ENCODE data around the gene NUDT4. TPM values are rescaled to one million over a fixed set of nuclear protein-coding genes. Genes with fewer than 3 reads are reported as not detected.

Gene NUDT4
- total RNA-seq = 10 to 100 TPM; 37.8 to 41.0 TPM

DNA sequence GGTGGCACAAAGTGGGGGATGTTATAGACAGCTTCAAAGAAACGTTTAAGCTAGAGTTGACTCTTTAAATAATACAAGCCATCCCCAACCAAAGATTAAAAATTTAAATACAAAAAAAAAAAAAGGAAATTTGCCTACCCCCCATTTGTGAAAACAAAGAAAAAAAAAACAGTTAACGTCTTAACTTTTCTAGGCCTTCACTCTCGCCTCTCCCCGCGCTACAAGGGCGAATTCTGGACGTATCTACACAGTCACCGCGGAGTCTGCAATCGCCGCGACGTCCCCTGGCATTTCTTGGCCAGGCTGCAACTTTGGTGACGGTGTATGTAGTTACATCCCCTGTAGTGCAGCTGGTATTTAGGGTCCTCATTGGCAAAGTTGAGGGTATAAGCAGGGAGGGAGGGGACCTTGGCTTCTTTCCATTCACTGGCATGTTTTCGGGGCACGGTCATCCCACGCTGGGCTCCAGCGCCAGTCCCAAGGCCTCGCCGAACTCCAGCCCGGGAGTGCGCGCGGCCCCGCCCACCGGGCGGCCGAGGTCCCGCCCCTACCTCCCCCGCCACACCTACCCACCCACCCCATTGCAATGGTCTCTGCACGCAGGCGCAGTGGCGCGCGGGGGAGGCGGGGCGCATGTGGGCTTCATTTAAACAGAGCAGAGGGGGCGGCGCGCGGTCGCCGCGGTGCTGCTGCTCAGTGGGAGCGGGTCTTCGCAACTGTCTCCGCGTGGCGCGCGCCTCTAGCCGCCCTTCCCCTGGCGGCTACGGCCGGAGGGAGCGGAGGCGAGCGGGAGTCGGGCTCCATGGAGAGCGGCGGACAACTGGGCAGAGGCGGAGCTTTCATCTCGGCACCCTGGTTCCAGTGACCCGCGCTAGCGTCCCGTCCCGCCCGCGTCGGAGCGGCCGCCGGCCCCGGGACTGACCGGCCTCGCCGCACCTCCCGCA is at the start of gene NUDT4:
Gene NUDT4 (plus strand): TSS at position 674 of the 944 bp plus-strand sequence. CDS start 398 bp downstream, outside the sequence.
- Mint-ChIP-seq H3K27ac (peak within 1 kb of the TSS; percentile 100), H3K27me3 (no peaks in the 10 kb centered on the region), H3K4me3 (peak within 1 kb of the TSS; percentile 100), H3K36me3 (ENCODE audit: low read depth) (peaks cover 8% of the 10 kb centered on the region), H3K9me3 (no peaks in the 10 kb centered on the region), H3K4me1 (peaks cover 38% of the 10 kb centered on the region)
- DNase-seq = peak; percentile 97
- POLR2A ChIA-PET = interaction anchor here (0.6 to 0.7 kb wide), 2 partner anchors 20 to 359 kb away, joined by 3 to 4 read pairs; no protein-coding TSS in a partner anchor
- CTCF ChIA-PET = interaction anchor here (1.0 to 1.6 kb wide), 3 partner anchors 11 to 123 kb away, joined by 3 to 4 read pairs (median 4); no protein-coding TSS in a partner anchor

DNA sequence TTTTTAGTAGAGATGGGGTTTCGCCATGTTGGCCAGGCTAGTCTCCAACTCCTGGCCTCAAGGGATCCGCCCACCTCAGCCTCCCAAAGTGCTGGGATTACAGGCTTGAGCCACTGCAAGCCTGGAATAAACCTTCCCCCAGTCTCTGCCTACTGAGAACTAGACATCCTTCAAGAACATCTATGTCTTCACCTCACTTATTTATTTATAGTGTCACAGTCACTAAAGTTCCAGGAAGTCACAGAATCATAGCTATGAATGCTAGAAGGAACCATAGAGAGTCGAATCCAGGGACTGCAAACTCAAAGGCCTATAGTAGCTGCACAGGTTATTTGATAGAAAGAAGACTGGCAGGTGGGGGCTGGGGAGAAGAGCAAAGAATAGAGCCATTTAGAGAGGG is 44.7 kb upstream of the NUDT4 start:
- Mint-ChIP-seq H3K27me3 (no peaks in the 10 kb centered on the region), H3K4me3 (no peak overlapping the region), H3K27ac (no peak overlapping the region), H3K4me1 (no peaks in the 10 kb centered on the region), H3K9me3 (no peaks in the 10 kb centered on the region), H3K36me3 (ENCODE audit: low read depth) (no peaks in the 10 kb centered on the region)
- DNase-seq = no peak
- ChIA-PET CTCF (interaction anchor here (0.7 to 1.5 kb wide), 2 partner anchors 20 to 110 kb away, joined by 3 read pairs; no protein-coding TSS in a partner anchor), POLR2A (interaction anchor here (0.6 kb wide), 1 partner anchor 94 kb away, joined by 3 read pairs; no protein-coding TSS in a partner anchor)

DNA sequence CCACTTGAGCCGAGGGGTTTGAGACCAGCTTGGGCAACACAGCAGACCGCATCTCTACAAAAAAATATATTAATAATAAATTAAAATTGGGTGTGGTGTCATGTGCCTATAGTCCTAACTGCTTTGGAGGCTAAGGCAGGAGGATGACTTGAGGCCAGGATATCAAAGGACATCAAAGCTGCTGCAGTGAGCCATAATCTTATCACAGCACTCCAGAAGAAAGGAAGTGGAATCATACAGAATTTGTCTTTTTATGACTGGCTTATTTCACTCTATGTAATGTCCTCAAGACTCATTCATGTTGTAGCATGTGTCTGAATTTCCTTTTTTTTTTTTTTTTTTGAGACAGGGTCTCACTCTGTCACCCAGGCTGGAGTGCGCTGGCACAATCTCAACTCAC is 43.9 kb upstream of the NUDT4 start:
- no peaks in the 10 kb centered on the region for H3K27me3 Mint-ChIP-seq
- H3K9me3 Mint-ChIP-seq = no peaks in the 10 kb centered on the region
- ChIA-PET CTCF (no interaction called here), POLR2A (no interaction called here)
- no peaks in the 10 kb centered on the region for H3K36me3 Mint-ChIP-seq (ENCODE audit: low read depth)
- H3K4me1 Mint-ChIP-seq = no peaks in the 10 kb centered on the region
- H3K27ac Mint-ChIP-seq = no peak overlapping the region
- no peak for DNase-seq
- no peak overlapping the region for H3K4me3 Mint-ChIP-seq

GRCh38 chr12:93335603-93336162 is 42.0 kb upstream of the NUDT4 start:
- Mint-ChIP-seq H3K36me3 (ENCODE audit: low read depth) (no peaks in the 10 kb centered on the region), H3K4me3 (no peak overlapping the region), H3K27ac (no peak overlapping the region), H3K27me3 (no peaks in the 10 kb centered on the region), H3K4me1 (no peaks in the 10 kb centered on the region), H3K9me3 (no peaks in the 10 kb centered on the region)
- DNase-seq = no peak
- CTCF ChIA-PET = no interaction called here
- POLR2A ChIA-PET = no interaction called here

DNA sequence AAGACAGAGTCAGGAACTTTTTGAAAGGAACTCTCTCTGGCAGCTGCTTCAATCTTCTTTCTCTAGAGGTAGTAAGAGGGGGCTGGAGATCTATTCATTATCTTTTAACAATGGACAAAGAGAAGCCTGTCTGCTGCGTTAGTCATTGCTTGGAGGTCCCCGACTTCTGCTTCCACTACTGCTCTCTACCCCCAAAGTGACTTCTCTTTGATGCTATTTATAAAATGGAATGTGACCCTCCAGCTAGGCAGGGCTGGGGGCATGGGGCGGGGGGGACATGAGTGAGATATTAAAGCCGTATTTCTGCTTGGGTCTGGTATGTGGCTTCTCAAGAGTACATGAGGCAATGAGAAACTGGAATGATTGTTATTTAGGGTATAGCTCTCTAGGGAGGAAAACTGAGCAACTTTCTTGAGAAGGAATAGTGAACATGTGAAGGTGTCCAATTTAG is 41.4 kb upstream of the NUDT4 start:
- Mint-ChIP-seq H3K4me3 (no peak overlapping the region), H3K4me1 (no peaks in the 10 kb centered on the region), H3K9me3 (no peaks in the 10 kb centered on the region), H3K27me3 (no peaks in the 10 kb centered on the region), H3K27ac (no peak overlapping the region), H3K36me3 (ENCODE audit: low read depth) (no peaks in the 10 kb centered on the region)
- CTCF ChIA-PET = no interaction called here
- POLR2A ChIA-PET = no interaction called here
- no peak for DNase-seq

- POLR2A ChIA-PET = no interaction called here
- Mint-ChIP-seq H3K36me3 (ENCODE audit: low read depth) (no peaks in the 10 kb centered on the region), H3K4me3 (no peak overlapping the region), H3K9me3 (no peaks in the 10 kb centered on the region), H3K4me1 (no peaks in the 10 kb centered on the region), H3K27me3 (no peaks in the 10 kb centered on the region), H3K27ac (no peak overlapping the region)
- CTCF ChIA-PET = no interaction called here
- no peak for DNase-seq
Measured at GRCh38 chr12:93338598-93338997, 39.1 kb upstream of the NUDT4 start.

DNA sequence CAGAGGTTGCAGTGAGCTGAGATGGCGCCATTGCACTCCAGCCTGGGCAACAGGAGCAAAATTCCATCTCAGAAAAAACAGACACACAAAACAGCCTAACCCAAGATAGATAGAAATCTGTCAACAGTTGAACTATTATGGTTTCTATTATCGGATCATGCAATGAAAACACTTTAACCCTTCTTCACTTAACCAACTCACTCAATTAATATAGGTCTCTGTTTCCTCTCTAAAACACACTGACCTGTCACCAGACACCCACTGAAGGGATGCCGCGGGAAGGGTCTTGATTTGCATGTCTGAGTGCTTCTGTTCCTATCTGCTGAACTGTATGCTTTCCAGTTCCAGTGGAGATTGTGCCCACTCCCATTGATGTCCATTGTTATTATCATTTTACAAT is 38.0 kb upstream of the NUDT4 start:
- POLR2A ChIA-PET = no interaction called here
- DNase-seq = no peak
- Mint-ChIP-seq H3K9me3 (no peaks in the 10 kb centered on the region), H3K4me3 (no peak overlapping the region), H3K27me3 (no peaks in the 10 kb centered on the region), H3K4me1 (no peaks in the 10 kb centered on the region), H3K36me3 (ENCODE audit: low read depth) (no peaks in the 10 kb centered on the region), H3K27ac (no peak overlapping the region)
- CTCF ChIA-PET = no interaction called here

- Mint-ChIP-seq H3K9me3 (no peaks in the 10 kb centered on the region), H3K36me3 (ENCODE audit: low read depth) (no peaks in the 10 kb centered on the region), H3K27me3 (no peaks in the 10 kb centered on the region), H3K27ac (no peak overlapping the region), H3K4me3 (no peak overlapping the region), H3K4me1 (no peaks in the 10 kb centered on the region)
- POLR2A ChIA-PET = no interaction called here
- CTCF ChIA-PET = interaction anchor here (0.6 kb wide), 1 partner anchor 36 kb away, joined by 3 read pairs; no protein-coding TSS in a partner anchor
- no peak for DNase-seq
Measured at GRCh38 chr12:93341409-93342049, 36.2 kb upstream of the NUDT4 start.

DNA sequence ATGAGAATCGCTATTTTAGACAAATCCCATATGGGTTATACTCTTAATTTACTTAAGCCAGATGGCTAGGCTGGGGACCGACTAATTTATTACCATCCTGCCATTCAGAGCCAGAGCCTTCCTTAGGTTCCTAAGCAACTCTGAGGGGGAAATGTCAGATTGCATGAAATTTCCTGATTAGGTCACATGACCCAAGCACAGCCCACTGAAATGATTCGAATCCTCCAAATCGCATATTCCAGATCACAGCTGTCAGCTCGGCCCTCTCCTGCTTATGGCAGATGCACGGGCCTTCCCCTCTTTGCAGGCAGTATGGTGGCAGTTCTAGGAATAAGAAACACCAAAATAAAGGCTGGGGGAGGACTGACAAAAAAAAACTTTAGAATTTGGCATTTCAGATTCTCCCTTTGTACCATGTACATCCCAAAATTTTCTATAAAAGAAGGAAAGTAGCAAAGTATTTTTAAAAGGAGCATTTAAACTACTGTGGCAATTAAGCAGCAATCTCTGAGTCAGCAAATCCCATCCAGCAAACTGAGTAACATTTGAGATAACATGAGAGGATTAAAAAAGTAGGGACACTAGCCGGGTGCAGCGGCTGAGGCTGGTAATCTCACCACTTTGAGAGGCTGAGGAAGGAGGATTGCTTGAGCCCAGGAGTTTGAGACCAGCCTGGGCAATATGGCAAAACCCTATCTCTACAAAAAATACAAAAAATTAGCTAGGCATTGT is 30.5 kb upstream of the NUDT4 start:
- Mint-ChIP-seq H3K27me3 (no peaks in the 10 kb centered on the region), H3K4me1 (no peaks in the 10 kb centered on the region), H3K27ac (no peak overlapping the region), H3K4me3 (no peak overlapping the region), H3K9me3 (no peaks in the 10 kb centered on the region), H3K36me3 (ENCODE audit: low read depth) (no peaks in the 10 kb centered on the region)
- no peak for DNase-seq
- POLR2A ChIA-PET = no interaction called here
- CTCF ChIA-PET = interaction anchor here (0.6 to 0.7 kb wide), 2 partner anchors 17 to 1006 kb away, joined by 3 read pairs; no protein-coding TSS in a partner anchor

DNA sequence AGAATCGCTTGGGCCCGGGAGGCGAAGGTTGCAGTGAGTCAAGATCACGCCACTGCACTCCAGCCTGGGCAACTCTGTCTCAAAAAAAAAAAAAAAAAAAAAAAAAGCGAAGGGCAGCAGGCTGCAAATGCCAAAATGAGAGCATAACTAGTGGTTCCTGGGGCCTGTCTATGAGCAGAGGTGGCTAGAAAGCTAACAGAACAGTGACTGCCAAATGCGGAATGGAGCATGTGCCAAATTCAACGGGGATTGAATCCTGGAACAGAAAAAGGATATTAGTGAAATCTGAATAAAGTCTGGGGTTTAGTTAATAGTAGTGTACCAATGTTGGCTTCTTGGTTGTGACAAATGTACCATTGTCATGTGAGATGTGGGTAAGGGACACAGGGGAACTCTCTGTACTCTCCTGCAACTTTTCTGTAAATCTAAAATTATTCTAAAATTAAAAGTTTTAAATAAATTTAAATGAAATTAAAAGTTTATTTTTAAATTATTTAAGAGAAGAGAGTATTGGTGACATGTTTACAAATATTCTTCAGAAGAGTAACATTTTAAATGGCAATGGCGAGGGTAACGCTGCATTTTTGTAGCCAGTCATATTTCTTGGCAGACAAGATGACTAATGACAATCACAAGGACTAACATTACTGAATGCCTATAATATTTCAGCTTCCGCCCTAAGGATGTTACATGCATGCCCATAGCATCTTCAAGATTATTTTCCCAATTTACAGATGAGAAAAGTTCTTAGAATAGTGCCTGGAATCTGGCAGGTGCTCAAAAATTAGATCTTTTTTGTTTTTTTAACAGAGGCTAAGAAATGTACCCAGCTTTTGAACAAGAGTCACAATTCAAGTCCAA is 28.9 kb upstream of the NUDT4 start:
- no peak for DNase-seq
- Mint-ChIP-seq H3K4me3 (no peak overlapping the region), H3K4me1 (no peaks in the 10 kb centered on the region), H3K36me3 (ENCODE audit: low read depth) (no peaks in the 10 kb centered on the region), H3K27ac (no peak overlapping the region), H3K9me3 (no peaks in the 10 kb centered on the region), H3K27me3 (no peaks in the 10 kb centered on the region)
- POLR2A ChIA-PET = interaction anchor here (0.7 kb wide), 1 partner anchor 57 kb away, joined by 3 read pairs; no protein-coding TSS in a partner anchor
- CTCF ChIA-PET = no interaction called here

- no peak overlapping the region for H3K27ac Mint-ChIP-seq
- ChIA-PET CTCF (no interaction called here), POLR2A (no interaction called here)
- no peaks in the 10 kb centered on the region for H3K27me3 Mint-ChIP-seq
- no peaks in the 10 kb centered on the region for H3K9me3 Mint-ChIP-seq
- no peak for DNase-seq
- H3K36me3 Mint-ChIP-seq (ENCODE audit: low read depth) = no peaks in the 10 kb centered on the region
- no peak overlapping the region for H3K4me3 Mint-ChIP-seq
- H3K4me1 Mint-ChIP-seq = no peaks in the 10 kb centered on the region
Measured at GRCh38 chr12:93351726-93352125, 26.0 kb upstream of the NUDT4 start.

DNA sequence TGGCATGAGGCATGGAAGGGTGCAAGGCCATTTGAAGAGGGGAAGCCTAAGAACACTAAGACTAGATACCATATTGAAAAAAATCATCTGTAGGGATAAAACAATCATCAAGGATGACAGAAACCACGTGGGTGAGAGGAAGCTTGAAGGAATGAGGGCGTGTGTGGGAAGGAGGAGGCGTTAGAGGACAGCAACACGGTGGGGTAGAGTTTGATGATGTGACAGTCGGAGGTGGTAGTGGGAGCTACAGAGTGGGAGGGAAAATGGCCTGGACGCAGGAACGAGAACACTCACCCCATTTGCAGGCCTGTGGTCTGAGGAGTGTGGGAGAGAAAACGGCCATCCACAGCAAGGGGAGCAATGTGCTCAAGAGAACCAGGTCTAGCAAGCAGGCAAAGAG is 25.4 kb upstream of the NUDT4 start:
- H3K4me1 Mint-ChIP-seq = no peaks in the 10 kb centered on the region
- no peaks in the 10 kb centered on the region for H3K27me3 Mint-ChIP-seq
- DNase-seq = no peak
- ChIA-PET CTCF (no interaction called here), POLR2A (no interaction called here)
- no peak overlapping the region for H3K27ac Mint-ChIP-seq
- no peaks in the 10 kb centered on the region for H3K9me3 Mint-ChIP-seq
- no peak overlapping the region for H3K4me3 Mint-ChIP-seq
- no peaks in the 10 kb centered on the region for H3K36me3 Mint-ChIP-seq (ENCODE audit: low read depth)
